Esophagus muscularis mucosa (tissue), 4 donors: ENCODE data around the gene WFDC8. TPM values are rescaled to one million over a fixed set of nuclear protein-coding genes. Genes with fewer than 3 reads are reported as not detected.

Experiments
- DNase-seq: peaks from one replicate; pipeline ENCODE4 v3.0.0-alpha.2; 2017; ENCODE audit errors: extremely low spot score
- H3K27ac ChIP-seq, 4 donors: fragments of 200-600 bp; sonication (generic); replicated peaks in 1 of 4; 1 replicate in 3 of 4; 2 replicates in 1 of 4; pipeline ENCODE4 v1.5.1; 2016 to 2019; ENCODE audit warnings: mild to moderate bottlenecking in 1 of 4
- H3K27me3 ChIP-seq, 4 donors: fragments of 200-600 bp; sonication (generic); one replicate each; pipeline versions ENCODE4 v1.5.1 to v1.6.0; 2016 to 2019
- H3K36me3 ChIP-seq, 4 donors: fragments of 200-600 bp; sonication (generic); one replicate each; pipeline ENCODE4 v1.5.1; 2016 to 2019
- H3K4me1 ChIP-seq, 4 donors: fragments of 200-600 bp; sonication (generic); one replicate each; pipeline ENCODE4 v1.5.1; 2016 to 2019
- H3K4me3 ChIP-seq, 4 donors: fragments of 200-600 bp; sonication (generic); 1 replicate in 2 of 4; 2 replicates in 2 of 4; pipeline ENCODE4 v1.5.1; 2016 to 2019; ENCODE audit warnings: mild to moderate bottlenecking in 4 of 4, moderate library complexity in 1 of 4
- H3K9me3 ChIP-seq, 4 donors: fragments of 200-600 bp; sonication (generic); 1 replicate in 3 of 4; 2 replicates in 1 of 4; pipeline ENCODE4 v1.5.1; 2016 to 2019
- EP300 ChIP-seq: sonication (generic); formaldehyde crosslinking; IDR thresholded peaks from one replicate; pipeline ENCODE4 v1.6.1; 2017; ENCODE audit warnings: antibody characterized with exemption
- POLR2A ChIP-seq: fragments of 450-650 bp; IDR thresholded peaks from one replicate; pipeline ENCODE4 v1.6.1; 2017; ENCODE audit warnings: antibody characterized with exemption, moderate library complexity, mild to moderate bottlenecking, low read depth
- POLR2AphosphoS5 ChIP-seq, 2 donors: sonication (generic); formaldehyde crosslinking; IDR thresholded peaks; one replicate each; pipeline ENCODE4 v1.6.1; 2017; ENCODE audit warnings: antibody characterized with exemption in 2 of 2
- WGBS: methylation state at CpG from one replicate; pipeline ENCODE4 v1.1.5; 2018; 5-methylcytosine and 5-hydroxymethylcytosine counted together
- intact Hi-C: fragments of 100-400 bp; cut with DNase I; formaldehyde crosslinking; loops from one replicate; pipeline ENCODE4 v1.15.1; 2023
- total RNA-seq, 4 donors: library from RNA; depleted of rRNA; stranded (reverse); fragments of >200 nt; gene quantifications; one replicate each; pipeline versions ENCODE4 v1.1.0 to v1.2.1, GENCODE V29; 2016
- TF ChIP-seq, protein P1 (sequence below), 3 experiments: fragments of 200-600 bp in 2 of 3; fragments of 450-650 bp in 1 of 3; sonication (generic) in 2 of 3; IDR thresholded peaks; one replicate each; pipeline ENCODE4 v1.5.1; 2017 to 2019; ENCODE audit warnings: antibody characterized with exemption in 3 of 3, mild to moderate bottlenecking in 2 of 3, moderate library complexity in 1 of 3

Gene WFDC8
- total RNA-seq, 4 donors from 2014 or later = not detected

- TF ChIP-seq POLR2A (no peak), POLR2AphosphoS5 (IDR thresholded peaks at IDR 0.05) (no peak)
- TF ChIP-seq, protein P1, sequence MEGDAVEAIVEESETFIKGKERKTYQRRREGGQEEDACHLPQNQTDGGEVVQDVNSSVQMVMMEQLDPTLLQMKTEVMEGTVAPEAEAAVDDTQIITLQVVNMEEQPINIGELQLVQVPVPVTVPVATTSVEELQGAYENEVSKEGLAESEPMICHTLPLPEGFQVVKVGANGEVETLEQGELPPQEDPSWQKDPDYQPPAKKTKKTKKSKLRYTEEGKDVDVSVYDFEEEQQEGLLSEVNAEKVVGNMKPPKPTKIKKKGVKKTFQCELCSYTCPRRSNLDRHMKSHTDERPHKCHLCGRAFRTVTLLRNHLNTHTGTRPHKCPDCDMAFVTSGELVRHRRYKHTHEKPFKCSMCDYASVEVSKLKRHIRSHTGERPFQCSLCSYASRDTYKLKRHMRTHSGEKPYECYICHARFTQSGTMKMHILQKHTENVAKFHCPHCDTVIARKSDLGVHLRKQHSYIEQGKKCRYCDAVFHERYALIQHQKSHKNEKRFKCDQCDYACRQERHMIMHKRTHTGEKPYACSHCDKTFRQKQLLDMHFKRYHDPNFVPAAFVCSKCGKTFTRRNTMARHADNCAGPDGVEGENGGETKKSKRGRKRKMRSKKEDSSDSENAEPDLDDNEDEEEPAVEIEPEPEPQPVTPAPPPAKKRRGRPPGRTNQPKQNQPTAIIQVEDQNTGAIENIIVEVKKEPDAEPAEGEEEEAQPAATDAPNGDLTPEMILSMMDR (IDR thresholded peaks at IDR 0.05) = no peak
- Histone ChIP-seq H3K4me1 (no peaks in the 10 kb centered on the region), H3K27me3 (peaks cover 0 to 43% (median 0%) of the 10 kb centered on the region in 4 donors), H3K4me3 (no peak overlapping the region), H3K36me3 (no peaks in the 10 kb centered on the region), H3K27ac (no peak overlapping the region), H3K9me3 (no peaks in the 10 kb centered on the region)
- no peak for DNase-seq
- 47% methylated on average over 7 of the region's 7 CpGs for WGBS
- intact Hi-C loops = no loop called here
Observed at GRCh38 chr20:45538209-45538799, 40.8 kb downstream of the WFDC8 start.

- TF ChIP-seq EP300 (no peak), POLR2A (no peak), POLR2AphosphoS5 (IDR thresholded peaks at IDR 0.05) (no peak)
- TF ChIP-seq, protein P1 (IDR thresholded peaks at IDR 0.05) = no peak
- no peaks in the 10 kb centered on the region for H3K4me1 ChIP-seq
- no peak for DNase-seq
- H3K9me3 ChIP-seq = no peaks in the 10 kb centered on the region
- no peak overlapping the region for H3K4me3 ChIP-seq
- intact Hi-C loops = no loop called here
- no peak overlapping the region for H3K27ac ChIP-seq
- WGBS = 71% methylated on average over 4 of the region's 4 CpGs
- H3K27me3 ChIP-seq = peaks cover 0 to 26% (median 0%) of the 10 kb centered on the region in 4 donors
- H3K36me3 ChIP-seq = no peaks in the 10 kb centered on the region
Observed at GRCh38 chr20:45527294-45527693, 51.8 kb downstream of the WFDC8 start.

DNA sequence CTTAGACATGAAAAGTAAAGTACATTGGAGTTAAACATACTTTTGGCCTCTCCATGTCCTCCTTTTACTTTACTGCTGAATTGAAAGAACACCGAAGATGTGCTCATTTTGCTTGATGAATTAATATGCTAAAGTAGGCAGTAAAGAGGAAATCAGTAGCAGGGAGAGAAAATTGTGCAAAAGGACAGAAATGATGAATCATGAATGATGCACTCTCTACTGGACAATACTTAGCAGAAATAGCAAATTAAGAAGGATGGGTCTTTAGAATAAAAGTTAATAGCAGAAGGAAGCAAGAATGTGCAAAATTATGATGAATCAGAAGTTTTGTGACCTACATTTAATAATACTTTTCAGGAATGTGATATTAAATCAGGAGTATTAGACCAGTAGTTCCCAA is 55.3 kb downstream of the WFDC8 start:
- no peak for DNase-seq
- Histone ChIP-seq H3K27ac (no peak overlapping the region), H3K36me3 (no peaks in the 10 kb centered on the region), H3K27me3 (peaks cover 0 to 17% (median 0%) of the 10 kb centered on the region in 4 donors), H3K4me3 (no peak overlapping the region), H3K4me1 (no peaks in the 10 kb centered on the region), H3K9me3 (no peaks in the 10 kb centered on the region)
- TF ChIP-seq, protein P1 (IDR thresholded peaks at IDR 0.05) = no peak
- no peak for TF ChIP-seq POLR2AphosphoS5 (IDR thresholded peaks at IDR 0.05)
- no peak for TF ChIP-seq POLR2A
- TF ChIP-seq EP300 = no peak
- intact Hi-C loops = no loop called here
- 70% methylated on average over 1 of the region's 1 CpG for WGBS

- Histone ChIP-seq H3K4me1 (no peaks in the 10 kb centered on the region), H3K27me3 (peaks cover 0 to 6% (median 0%) of the 10 kb centered on the region in 4 donors), H3K4me3 (no peak overlapping the region), H3K27ac (no peak overlapping the region), H3K36me3 (no peaks in the 10 kb centered on the region), H3K9me3 (no peaks in the 10 kb centered on the region)
- WGBS = 50% methylated on average over 2 of the region's 2 CpGs
- no peak for DNase-seq
- TF ChIP-seq, protein P1 (IDR thresholded peaks at IDR 0.05) = no peak
- TF ChIP-seq POLR2AphosphoS5 (IDR thresholded peaks at IDR 0.05) (no peak), EP300 (no peak), POLR2A (no peak)
- intact Hi-C loops = no loop called here
Observed at GRCh38 chr20:45518282-45518681, 60.8 kb downstream of the WFDC8 start.
